ENCODE results near the gene FABP7.

FABP7 gene

GRCh38 chr6:122799140-122799745 lies 19.7 kb downstream of the FABP7 start:
- no peak for DNase-seq

GRCh38 chr6:122799916-122800686 lies 20.6 kb downstream of the FABP7 start:
- no peak for DNase-seq

GRCh38 chr6:122800906-122801305 lies 21.4 kb downstream of the FABP7 start:
- no peak for DNase-seq

- no peak for DNase-seq
Observed at GRCh38 chr6:122801397-122801796, 21.9 kb downstream of the FABP7 start.

- DNase-seq = no peak
Observed at GRCh38 chr6:122803171-122803661, 23.7 kb downstream of the FABP7 start.

GRCh38 chr6:122804962-122805485 lies 25.5 kb downstream of the FABP7 start:
- no peak for DNase-seq

- no peak for DNase-seq
Observed at GRCh38 chr6:122806291-122806690, 26.8 kb downstream of the FABP7 start.

GRCh38 chr6:122808121-122808885 lies 28.8 kb downstream of the FABP7 start:
- DNase-seq = no peak

- no peak for DNase-seq
Observed at GRCh38 chr6:122809001-122809400, 29.5 kb downstream of the FABP7 start.

GRCh38 chr6:122809691-122810090 lies 30.2 kb downstream of the FABP7 start:
- no peak for DNase-seq

GRCh38 chr6:122810189-122810588 lies 30.7 kb downstream of the FABP7 start:
- no peak for DNase-seq

GRCh38 chr6:122817358-122817757 lies 37.8 kb downstream of the FABP7 start:
- DNase-seq = no peak

- DNase-seq = no peak
Observed at GRCh38 chr6:122817766-122818165, 38.2 kb downstream of the FABP7 start.

- no peak for DNase-seq
Observed at GRCh38 chr6:122818866-122819265, 39.4 kb downstream of the FABP7 start.

GRCh38 chr6:122821095-122821494 lies 41.6 kb downstream of the FABP7 start:
- DNase-seq = no peak

GRCh38 chr6:122825163-122825562 lies 45.6 kb downstream of the FABP7 start:
- DNase-seq = no peak

GRCh38 chr6:122829456-122829855 lies 49.9 kb downstream of the FABP7 start:
- no peak for DNase-seq

GRCh38 chr6:122831511-122831910 lies 52.0 kb downstream of the FABP7 start:
- no peak for DNase-seq

- no peak for DNase-seq
Observed at GRCh38 chr6:122832459-122832858, 52.9 kb downstream of the FABP7 start.

- no peak for DNase-seq
Observed at GRCh38 chr6:122833021-122833491, 53.5 kb downstream of the FABP7 start.
